HepG2 (cell line): ENCODE data around the gene STC2. TPM values are rescaled to one million over a fixed set of nuclear protein-coding genes. Genes with fewer than 3 reads are reported as not detected.

Experiments used
- AKNA ChIP-seq: sonication (generic); formaldehyde crosslinking; IDR thresholded peaks from 2 replicates; pipeline ENCODE4 v1.4.0; 2020; ENCODE audit warnings: missing genetic modification reagents, borderline replicate concordance
- ATF7 ChIP-seq, 2 experiments: fragments of 450-650 bp in 1 of 2; sonication (generic) in 1 of 2; formaldehyde crosslinking in 1 of 2; IDR thresholded peaks; 2 replicates each; pipeline versions ENCODE4 v1.4.0 to v1.6.1; 2016 to 2020; ENCODE audit warnings: antibody characterized with exemption in 1 of 2, mild to moderate bottlenecking in 1 of 2, missing genetic modification reagents in 1 of 2
- ATF7-NPFF ChIP-seq: sonication (generic); formaldehyde crosslinking; IDR thresholded peaks from 2 replicates; pipeline ENCODE4 v1.8.1; 2023; ENCODE audit warnings: mild to moderate bottlenecking, low read depth, missing genetic modification reagents, moderate library complexity
- CEBPG ChIP-seq: IDR thresholded peaks from 2 replicates; pipeline ENCODE4 v1.6.1; 2016
- CENPBD1 ChIP-seq: sonication (generic); formaldehyde crosslinking; IDR thresholded peaks from 2 replicates; pipeline ENCODE4 v1.8.0; 2022; ENCODE audit warnings: missing genetic modification reagents, low read depth, mild to moderate bottlenecking, borderline replicate concordance
- CREBL2 ChIP-seq: sonication (generic); formaldehyde crosslinking; IDR thresholded peaks from 2 replicates; pipeline ENCODE4 v1.8.1; 2023; ENCODE audit warnings: missing genetic modification reagents, mild to moderate bottlenecking, borderline replicate concordance
- ERF ChIP-seq: IDR thresholded peaks from 2 replicates; pipeline ENCODE4 v1.6.1; 2018; ENCODE audit warnings: missing biosample characterization, missing genetic modification reagents
- FOXA3 ChIP-seq: IDR thresholded peaks from 2 replicates; pipeline ENCODE4 v1.6.1; 2016; ENCODE audit warnings: missing genetic modification reagents, missing compliant biosample characterization
- JUND ChIP-seq: sonication (generic); formaldehyde crosslinking; IDR thresholded peaks from 2 replicates; pipeline ENCODE4 v1.8.0; 2022; ENCODE audit warnings: mild to moderate bottlenecking, missing genetic modification reagents
- MYC ChIP-seq: sonication (generic); formaldehyde crosslinking; IDR thresholded peaks from 2 replicates; pipeline ENCODE4 v1.9.0; 2021; ENCODE audit warnings: missing genetic modification reagents, borderline replicate concordance
- NR2F6 ChIP-seq, 2 experiments: IDR thresholded peaks; 2 replicates each; pipeline ENCODE4 v1.6.1; 2016; ENCODE audit warnings: antibody characterized with exemption in 1 of 2, mild to moderate bottlenecking in 1 of 2
- POLR2AphosphoS5 ChIP-seq: IDR thresholded peaks from 2 replicates; pipeline ENCODE4 v1.6.1; 2012; ENCODE audit warnings: low read depth, low read length
- RAD51 ChIP-seq: fragments of 450-650 bp; IDR thresholded peaks from 2 replicates; pipeline ENCODE4 v1.6.1; 2016; ENCODE audit warnings: borderline replicate concordance
- SNAI1 ChIP-seq: sonication (generic); formaldehyde crosslinking; IDR thresholded peaks from 2 replicates; pipeline ENCODE4 v1.5.0; 2020; ENCODE audit warnings: mild to moderate bottlenecking, missing genetic modification reagents, borderline replicate concordance
- STAT6 ChIP-seq: sonication (generic); formaldehyde crosslinking; IDR thresholded peaks from 2 replicates; pipeline ENCODE4 v1.4.0; 2020; ENCODE audit warnings: missing genetic modification reagents, mild to moderate bottlenecking, borderline replicate concordance
- TCF12 ChIP-seq, 2 experiments: fragments of 450-650 bp in 1 of 2; sonication (generic) in 1 of 2; formaldehyde crosslinking in 1 of 2; IDR thresholded peaks; 2 replicates each; pipeline versions ENCODE4 v1.6.1 to v1.8.0; 2017 to 2022; ENCODE audit warnings: antibody characterized with exemption in 1 of 2, mild to moderate bottlenecking in 1 of 2, missing genetic modification reagents in 1 of 2, moderate library complexity in 1 of 2
- ZC3H4 ChIP-seq: sonication (generic); formaldehyde crosslinking; IDR thresholded peaks from 2 replicates; pipeline ENCODE4 v1.4.0; 2020; ENCODE audit warnings: missing genetic modification reagents, borderline replicate concordance
- ZFP1 ChIP-seq: IDR thresholded peaks from 2 replicates; pipeline ENCODE4 v1.6.1; 2016
- ZNF230 ChIP-seq: sonication (generic); formaldehyde crosslinking; IDR thresholded peaks from 2 replicates; pipeline ENCODE4 v1.4.0; 2020; ENCODE audit warnings: mild to moderate bottlenecking, missing genetic modification reagents
- ZNF335 ChIP-seq: sonication (generic); formaldehyde crosslinking; IDR thresholded peaks from 2 replicates; pipeline ENCODE4 v1.4.0; 2020; ENCODE audit warnings: missing genetic modification reagents
- ZNF350 ChIP-seq: sonication (generic); formaldehyde crosslinking; IDR thresholded peaks from 2 replicates; pipeline ENCODE4 v1.4.0; 2020; ENCODE audit warnings: mild to moderate bottlenecking, low read depth, missing genetic modification reagents, borderline replicate concordance
- ZNF563 ChIP-seq: sonication (generic); formaldehyde crosslinking; IDR thresholded peaks from 2 replicates; pipeline ENCODE4 v1.8.0; 2022; ENCODE audit warnings: mild to moderate bottlenecking, moderate library complexity, missing genetic modification reagents
- ZNF652 ChIP-seq: IDR thresholded peaks from 2 replicates; pipeline ENCODE4 v1.6.1; 2016; ENCODE audit warnings: low read depth, borderline replicate concordance
- ZNF788 ChIP-seq: sonication (generic); formaldehyde crosslinking; IDR thresholded peaks from 2 replicates; pipeline ENCODE4 v1.5.0; 2020; ENCODE audit warnings: mild to moderate bottlenecking, missing genetic modification reagents, borderline replicate concordance
- polyA plus RNA-seq, 8 experiments: library from polyadenylated mRNA; depleted of rRNA in 3 of 8; stranded (reverse) in 7 of 8; unstranded in 1 of 8; fragments of >200 nt; fragmentation: Illumina TruSeq in 4 of 8; extraction: Trizol in 4 of 8; gene quantifications; 2 replicates each; pipeline versions ENCODE4 v1.2.1 to v1.2.3, GENCODE V29; 2011 to 2016; ENCODE audit warnings: low read depth in 4 of 8, missing spikeins in 1 of 8, mixed read lengths in 1 of 8; ENCODE audit not compliant: insufficient read depth in 1 of 8
- total RNA-seq, 5 experiments: library from RNA; depleted of rRNA; stranded (reverse); fragments of >200 nt; fragmentation: Illumina TruSeq; extraction: Trizol; gene quantifications; 2 replicates each; pipeline ENCODE4 v1.2.3, GENCODE V29; 2016; ENCODE audit warnings: low read depth in 1 of 5

STC2 gene
- total and polyA plus RNA-seq, 2 of the 13 experiments (the other 11 are each of a cell fraction or from before 2014, with no cell fraction given) = 27.1 to 69.2 TPM

GRCh38 chr5:173304591-173304988, 23.6 kb downstream of the STC2 start (continued):
- TF ChIP-seq JUND (CRISPR knock-in tag) (no peak), ZNF335 (CRISPR knock-in tag) (no peak), ZNF788 (peak; percentile 45; the same call in 1 of the 2 replicates), ZNF230 (CRISPR knock-in tag) (no peak), CREBL2 (no peak), FOXA3 (peak; percentile 74), AKNA (CRISPR knock-in tag) (no peak), ZNF563 (no peak), STAT6 (no peak), MYC (CRISPR knock-in tag) (no peak; the same call in 1 of the 2 replicates), NR2F6 (IDR thresholded peaks at IDR 0.05) (0 out of 2 replicates have a peak, but pooled peaks have one; percentile 18), NR2F6 (CRISPR knock-in tag; IDR thresholded peaks at IDR 0.05) (peak; percentile 57), ATF7 (IDR thresholded peaks at IDR 0.05) (no peak), ATF7 (CRISPR knock-in tag; IDR thresholded peaks at IDR 0.05) (no peak), ZC3H4 (CRISPR knock-in tag) (no peak), RAD51 (no peak), ZNF652 (CRISPR knock-in tag) (no peak), CEBPG (CRISPR knock-in tag) (peak; percentile 32; the same call in 1 of the 2 replicates), ZNF350 (CRISPR knock-in tag) (no peak; the same call in 1 of the 2 replicates), ATF7-NPFF (CRISPR knock-in tag) (no peak), SNAI1 (CRISPR knock-in tag) (no peak), TCF12 (IDR thresholded peaks at IDR 0.05) (no peak), TCF12 (CRISPR knock-in tag; IDR thresholded peaks at IDR 0.05) (no peak), CENPBD1 (CRISPR knock-in tag) (no peak), POLR2AphosphoS5 (no peak), ERF (CRISPR knock-in tag) (peak; percentile 42; the same call in 1 of the 2 replicates), ZFP1 (no peak)
